SK-N-SH (cell line): ENCODE data around the gene BTRC. TPM values are rescaled to one million over a fixed set of nuclear protein-coding genes. Genes with fewer than 3 reads are reported as not detected.

Source experiments
- CTCF ChIA-PET: fragments of 300-600, 350-600 bp; formaldehyde crosslinking; extraction: SDS; loops from one replicate; lab custom pipeline; 2021; lab: Yijun Ruan, JAX
- POLR2A ChIA-PET: fragments of 350-600 bp; sonication (Branson Sonifier 250); formaldehyde crosslinking; extraction: SDS; loops from one replicate; lab custom pipeline; 2020; ENCODE audit warnings: antibody characterized with exemption, inconsistent platforms; lab: Yijun Ruan, JAX
- DNase-seq: peaks from one replicate; pipeline ENCODE4 v3.0.0; 2012
- H2AFZ ChIP-seq: fragments of 200-600 bp; sonication (generic); 2 replicates; pipeline ENCODE4 v1.8.1; 2016; ENCODE audit warnings: antibody characterized with exemption, mild to moderate bottlenecking, low read depth
- H3F3A ChIP-seq: fragments of 200-600 bp; sonication (generic); replicated peaks from 2 replicates; pipeline ENCODE3; 2016; ENCODE audit warnings: antibody characterized with exemption, mild to moderate bottlenecking; ENCODE audit not compliant: insufficient read depth
- H3K27ac ChIP-seq, 2 experiments: fragments of 200-500 bp in 1 of 2; fragments of 200-600 bp in 1 of 2; sonication (Bioruptor generic) in 1 of 2; sonication (generic), shearing (Covaris generic) in 1 of 2; 2 replicates each; pipeline versions ENCODE4 v1.5.1 to v1.6.1; 2014 to 2016; ENCODE audit warnings: low read depth in 2 of 2, inconsistent platforms in 1 of 2, low read length in 1 of 2, mild to moderate bottlenecking in 1 of 2, mixed read lengths in 1 of 2
- H3K27me3 ChIP-seq: fragments of 200-600 bp; sonication (generic), shearing (Covaris generic); 2 replicates; pipeline ENCODE4 v1.6.1; 2016; ENCODE audit warnings: mixed run types; ENCODE audit not compliant: insufficient read depth
- H3K36me3 ChIP-seq, 2 experiments: fragments of 200-500 bp in 1 of 2; fragments of 200-600 bp in 1 of 2; sonication (Bioruptor generic) in 1 of 2; sonication (generic) in 1 of 2; replicated peaks in 1 of 2; 2 replicates each; pipeline versions ENCODE3 to v1.5.1; 2014 to 2016; ENCODE audit warnings: low read length in 1 of 2, mild to moderate bottlenecking in 1 of 2; ENCODE audit not compliant: insufficient read depth in 2 of 2, control insufficient read depth in 1 of 2
- H3K4me1 ChIP-seq, 2 experiments: fragments of 200-500 bp in 1 of 2; fragments of 200-600 bp in 1 of 2; sonication (Bioruptor generic) in 1 of 2; sonication (generic), shearing (Covaris generic) in 1 of 2; 2 replicates each; pipeline versions ENCODE4 v1.5.1 to v1.6.1; 2014 to 2016; ENCODE audit warnings: low read depth in 1 of 2, low read length in 1 of 2, mixed run types in 1 of 2; ENCODE audit not compliant: insufficient read depth in 2 of 2, control insufficient read depth in 1 of 2
- H3K4me2 ChIP-seq: fragments of 200-600 bp; sonication (generic), shearing (Covaris generic); 2 replicates; pipeline ENCODE4 v1.6.1; 2017; ENCODE audit warnings: mixed run types
- H3K4me3 ChIP-seq, 2 experiments: fragments of 200-500 bp in 1 of 2; fragments of 200-600 bp in 1 of 2; sonication (Bioruptor generic) in 1 of 2; sonication (generic), shearing (Covaris generic) in 1 of 2; 2 replicates each; pipeline versions ENCODE4 v1.5.1 to v1.8.1; 2014 to 2016; ENCODE audit warnings: low read depth in 2 of 2, inconsistent platforms in 1 of 2, low read length in 1 of 2, mild to moderate bottlenecking in 1 of 2, mixed read lengths in 1 of 2, moderate library complexity in 1 of 2
- H3K79me2 ChIP-seq: fragments of 200-600 bp; sonication (generic); 2 replicates; pipeline ENCODE4 v1.8.1; 2017; ENCODE audit warnings: mild to moderate bottlenecking; ENCODE audit not compliant: insufficient read depth
- H3K9ac ChIP-seq: fragments of 200-600 bp; sonication (generic); 2 replicates; pipeline ENCODE4 v1.6.1; 2017; ENCODE audit warnings: mixed run types
- H3K9me2 ChIP-seq: fragments of 200-600 bp; sonication (generic); 2 replicates; pipeline ENCODE4 v1.6.1; 2017; ENCODE audit warnings: mixed run types
- H3K9me3 ChIP-seq: fragments of 200-600 bp; sonication (generic); 2 replicates; pipeline ENCODE4 v1.6.1; 2017; ENCODE audit warnings: mixed run types, mild to moderate bottlenecking, moderate library complexity
- H4K20me1 ChIP-seq: fragments of 200-600 bp; sonication (generic); 2 replicates; pipeline ENCODE4 v1.6.1; 2017; ENCODE audit warnings: mild to moderate bottlenecking, mixed run types; ENCODE audit not compliant: insufficient read depth
- CHD2 ChIP-seq: fragments of 150-350 bp; IDR thresholded peaks from 2 replicates; pipeline ENCODE4 v1.6.1; 2018; ENCODE audit warnings: low read length; ENCODE audit not compliant: partially characterized antibody
- EP300 ChIP-seq, 2 experiments: IDR thresholded peaks; 2 replicates each; pipeline versions ENCODE4 v1.4.0 to v1.6.1; 2012; ENCODE audit warnings: borderline replicate concordance in 1 of 2, low read depth in 1 of 2, low read length in 1 of 2
- EZH2phosphoT487 ChIP-seq: fragments of 200-600 bp; sonication (generic); IDR thresholded peaks from 2 replicates; pipeline ENCODE4 v1.6.1; 2017; ENCODE audit warnings: low read depth, mixed run types, mild to moderate bottlenecking, antibody characterized with exemption, moderate library complexity, borderline replicate concordance
- FOSL2 ChIP-seq: IDR thresholded peaks from 2 replicates; pipeline ENCODE4 v1.4.0; 2012; ENCODE audit warnings: low read depth, mild to moderate bottlenecking, moderate library complexity, borderline replicate concordance
- FOXM1 ChIP-seq: IDR thresholded peaks from 2 replicates; pipeline ENCODE4 v1.4.0; 2012; ENCODE audit warnings: low read depth, mild to moderate bottlenecking
- JUND ChIP-seq: IDR thresholded peaks from 2 replicates; pipeline ENCODE4 v1.4.0; 2012
- MXI1 ChIP-seq: IDR thresholded peaks from 2 replicates; pipeline ENCODE4 v1.6.1; 2012; ENCODE audit warnings: mild to moderate bottlenecking, low read depth, low read length, improper control_type of control experiment
- NRF1 ChIP-seq: IDR thresholded peaks from 2 replicates; pipeline ENCODE4 v1.6.1; 2012; ENCODE audit warnings: low read depth, mild to moderate bottlenecking, low read length
- TCF12 ChIP-seq: IDR thresholded peaks from 2 replicates; pipeline ENCODE4 v1.4.0; 2012
- WGBS: methylation state at CpG from one replicate; pipeline ENCODE4 v1.1.6; 2017; ENCODE audit warnings: low lambda C conversion rate; 5-methylcytosine and 5-hydroxymethylcytosine counted together
- polyA plus RNA-seq, 3 experiments: library from polyadenylated mRNA; depleted of rRNA; stranded (reverse); fragments of >200 nt; gene quantifications; 2 replicates each; pipeline ENCODE4 v1.2.3, GENCODE V29; 2012
- TF ChIP-seq, protein P1 (sequence below): fragments of 150-350 bp; IDR thresholded peaks from 2 replicates; pipeline ENCODE4 v1.6.1; 2016; ENCODE audit warnings: mild to moderate bottlenecking, low read depth, low read length
- TF ChIP-seq, protein P2 (sequence below): IDR thresholded peaks from 2 replicates; pipeline ENCODE4 v1.4.0; 2012; ENCODE audit warnings: low read depth, borderline replicate concordance
- TF ChIP-seq, protein P3 (sequence below): IDR thresholded peaks from 2 replicates; pipeline ENCODE4; 2012
- TF ChIP-seq, protein P4 (sequence below): fragments of 150-350 bp; IDR thresholded peaks from 2 replicates; pipeline ENCODE4 v1.6.1; 2017; ENCODE audit warnings: antibody characterized with exemption, low read length, low read depth, borderline replicate concordance
- TF ChIP-seq, protein P5 (sequence below): IDR thresholded peaks from 2 replicates; pipeline ENCODE4 v1.4.0; 2012; ENCODE audit warnings: low read depth, borderline replicate concordance

The BTRC gene
- polyA plus RNA-seq, 1 of the 3 experiments (the other 2 are of a cell fraction) = 6.5 TPM

DNA sequence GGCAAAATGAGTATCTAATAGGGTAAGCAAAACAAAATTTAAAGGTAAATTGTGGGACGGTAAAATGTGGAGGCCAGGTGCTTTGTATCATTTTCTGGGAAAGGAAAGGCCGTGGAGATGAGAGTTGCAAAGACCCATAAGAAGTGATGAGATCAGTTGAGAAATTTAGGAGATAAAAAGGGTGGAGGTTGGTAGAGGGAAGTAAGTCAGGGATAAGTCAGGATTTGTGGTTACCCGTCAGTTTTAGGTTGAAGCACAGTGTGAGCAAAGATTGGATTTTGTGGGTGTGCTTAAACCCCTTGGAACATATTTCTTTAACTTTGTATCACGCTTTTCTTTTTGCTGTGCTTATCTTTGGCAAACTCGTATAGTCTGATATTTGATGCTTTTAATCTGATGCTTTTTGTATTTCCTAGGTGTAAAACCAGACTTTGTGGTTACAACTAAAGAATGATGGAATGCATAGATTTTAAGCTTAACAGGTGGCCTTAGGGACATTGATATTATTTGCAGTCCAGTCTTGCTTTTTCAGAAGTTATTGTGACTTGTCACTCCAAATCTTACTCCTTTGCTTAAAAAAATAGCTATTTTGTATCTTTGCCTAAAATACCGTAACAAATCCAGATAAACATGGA is 1.2 kb downstream of the BTRC start:
- H3K36me3 ChIP-seq = peaks cover 0 to 5% of the 10 kb centered on the region in 2 experiments
- H3K4me3 ChIP-seq = peak overlapping the region; percentile 66 to 84
- peaks cover 7% of the 10 kb centered on the region; the same call in 1 of the 2 replicates for H4K20me1 ChIP-seq
- H3K4me2 ChIP-seq = peak overlapping the region; percentile 81
- POLR2A ChIA-PET = interaction anchor here (0.6 to 2.4 kb wide), 3 partner anchors 62 to 408 kb away, joined by 3 to 12 read pairs (median 4); no protein-coding TSS in a partner anchor
- no peaks in the 10 kb centered on the region for H3K9me3 ChIP-seq
- CTCF ChIA-PET = interaction anchor here (0.6 to 4.2 kb wide), 15 partner anchors 17 to 215 kb away, joined by 3 to 20 read pairs (median 4); no protein-coding TSS in a partner anchor
- peaks cover 7 to 9% of the 10 kb centered on the region in 2 experiments; a peak in 3 of 4 replicates for H3K4me1 ChIP-seq
- WGBS = 63% methylated on average over 6 of the region's 6 CpGs
- no peak for DNase-seq
- peaks cover 54% of the 10 kb centered on the region for H3K79me2 ChIP-seq
- no peaks in the 10 kb centered on the region for H3F3A ChIP-seq
- H3K9me2 ChIP-seq = no peaks in the 10 kb centered on the region
- no peak overlapping the region for H2AFZ ChIP-seq
- H3K27me3 ChIP-seq = no peaks in the 10 kb centered on the region
- TF ChIP-seq MXI1 = no peak
- TF ChIP-seq TCF12 = no peak
- TF ChIP-seq, protein P1, sequence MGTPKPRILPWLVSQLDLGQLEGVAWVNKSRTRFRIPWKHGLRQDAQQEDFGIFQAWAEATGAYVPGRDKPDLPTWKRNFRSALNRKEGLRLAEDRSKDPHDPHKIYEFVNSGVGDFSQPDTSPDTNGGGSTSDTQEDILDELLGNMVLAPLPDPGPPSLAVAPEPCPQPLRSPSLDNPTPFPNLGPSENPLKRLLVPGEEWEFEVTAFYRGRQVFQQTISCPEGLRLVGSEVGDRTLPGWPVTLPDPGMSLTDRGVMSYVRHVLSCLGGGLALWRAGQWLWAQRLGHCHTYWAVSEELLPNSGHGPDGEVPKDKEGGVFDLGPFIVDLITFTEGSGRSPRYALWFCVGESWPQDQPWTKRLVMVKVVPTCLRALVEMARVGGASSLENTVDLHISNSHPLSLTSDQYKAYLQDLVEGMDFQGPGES = no peak
- no peak for TF ChIP-seq NRF1
- TF ChIP-seq FOXM1 = no peak
- TF ChIP-seq, protein P2, sequence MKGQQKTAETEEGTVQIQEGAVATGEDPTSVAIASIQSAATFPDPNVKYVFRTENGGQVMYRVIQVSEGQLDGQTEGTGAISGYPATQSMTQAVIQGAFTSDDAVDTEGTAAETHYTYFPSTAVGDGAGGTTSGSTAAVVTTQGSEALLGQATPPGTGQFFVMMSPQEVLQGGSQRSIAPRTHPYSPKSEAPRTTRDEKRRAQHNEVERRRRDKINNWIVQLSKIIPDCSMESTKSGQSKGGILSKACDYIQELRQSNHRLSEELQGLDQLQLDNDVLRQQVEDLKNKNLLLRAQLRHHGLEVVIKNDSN = no peak
- TF ChIP-seq, protein P3, sequence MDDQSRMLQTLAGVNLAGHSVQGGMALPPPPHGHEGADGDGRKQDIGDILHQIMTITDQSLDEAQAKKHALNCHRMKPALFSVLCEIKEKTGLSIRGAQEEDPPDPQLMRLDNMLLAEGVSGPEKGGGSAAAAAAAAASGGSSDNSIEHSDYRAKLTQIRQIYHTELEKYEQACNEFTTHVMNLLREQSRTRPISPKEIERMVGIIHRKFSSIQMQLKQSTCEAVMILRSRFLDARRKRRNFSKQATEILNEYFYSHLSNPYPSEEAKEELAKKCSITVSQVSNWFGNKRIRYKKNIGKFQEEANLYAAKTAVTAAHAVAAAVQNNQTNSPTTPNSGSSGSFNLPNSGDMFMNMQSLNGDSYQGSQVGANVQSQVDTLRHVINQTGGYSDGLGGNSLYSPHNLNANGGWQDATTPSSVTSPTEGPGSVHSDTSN = no peak
- TF ChIP-seq, all 33 proteins: peak for 0
- Histone ChIP-seq H3K9ac (peak overlapping the region; percentile 89), H3K27ac (peak overlapping the region in 1 of 2 experiments; percentile 89; a peak in 2 of 4 replicates)

DNA sequence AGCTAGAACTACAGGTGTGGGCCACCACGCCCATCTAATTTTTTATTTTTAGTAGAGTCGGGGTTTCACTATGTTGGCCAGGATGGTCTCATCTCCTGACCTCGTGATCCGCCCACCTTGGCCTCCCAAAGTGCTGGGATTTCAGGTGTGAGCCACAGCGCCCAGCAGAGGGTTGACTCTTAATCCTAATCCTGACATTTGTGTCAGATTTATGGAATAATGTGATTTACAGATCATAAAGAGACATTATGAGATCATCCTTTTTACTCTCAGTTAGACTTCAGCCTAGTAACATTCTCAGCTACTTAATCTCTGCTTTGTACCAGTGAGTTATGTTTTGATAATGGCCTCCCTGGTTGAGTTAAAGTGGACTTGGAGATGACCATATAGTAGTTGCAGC is 2.2 kb downstream of the BTRC start:
- Histone ChIP-seq H3K4me2 (0 out of 2 replicates have a peak overlapping the region, but pooled peaks have one; percentile 81), H3F3A (no peaks in the 10 kb centered on the region), H3K79me2 (peaks cover 64% of the 10 kb centered on the region), H3K9me2 (no peaks in the 10 kb centered on the region), H4K20me1 (peaks cover 12% of the 10 kb centered on the region; the same call in 1 of the 2 replicates), H3K36me3 (peaks cover 0 to 5% of the 10 kb centered on the region in 2 experiments), H3K9me3 (no peaks in the 10 kb centered on the region), H3K9ac (no peak overlapping the region), H3K27me3 (no peaks in the 10 kb centered on the region), H3K4me1 (peaks cover 7 to 9% of the 10 kb centered on the region in 2 experiments; a peak in 3 of 4 replicates), H3K4me3 (no peak overlapping the region), H2AFZ (no peak overlapping the region), H3K27ac (no peak overlapping the region)
- POLR2A ChIA-PET = no interaction called here
- DNase-seq = no peak
- whole genome bisulfite sequencing = 98% methylated on average over 5 of the region's 5 CpGs
- TF ChIP-seq JUND = no peak
- no peak for TF ChIP-seq FOXM1
- no peak for TF ChIP-seq TCF12
- TF ChIP-seq, protein P4, sequence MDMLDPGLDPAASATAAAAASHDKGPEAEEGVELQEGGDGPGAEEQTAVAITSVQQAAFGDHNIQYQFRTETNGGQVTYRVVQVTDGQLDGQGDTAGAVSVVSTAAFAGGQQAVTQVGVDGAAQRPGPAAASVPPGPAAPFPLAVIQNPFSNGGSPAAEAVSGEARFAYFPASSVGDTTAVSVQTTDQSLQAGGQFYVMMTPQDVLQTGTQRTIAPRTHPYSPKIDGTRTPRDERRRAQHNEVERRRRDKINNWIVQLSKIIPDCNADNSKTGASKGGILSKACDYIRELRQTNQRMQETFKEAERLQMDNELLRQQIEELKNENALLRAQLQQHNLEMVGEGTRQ = no peak
- no peak for TF ChIP-seq NRF1
- no peak for TF ChIP-seq EZH2phosphoT487
- TF ChIP-seq EP300 (IDR thresholded peaks at IDR 0.05; ENCODE audit: borderline replicate concordance in 1 of 2, low read depth in 1 of 2, low read length in 1 of 2) = no peak
- TF ChIP-seq, protein P5, sequence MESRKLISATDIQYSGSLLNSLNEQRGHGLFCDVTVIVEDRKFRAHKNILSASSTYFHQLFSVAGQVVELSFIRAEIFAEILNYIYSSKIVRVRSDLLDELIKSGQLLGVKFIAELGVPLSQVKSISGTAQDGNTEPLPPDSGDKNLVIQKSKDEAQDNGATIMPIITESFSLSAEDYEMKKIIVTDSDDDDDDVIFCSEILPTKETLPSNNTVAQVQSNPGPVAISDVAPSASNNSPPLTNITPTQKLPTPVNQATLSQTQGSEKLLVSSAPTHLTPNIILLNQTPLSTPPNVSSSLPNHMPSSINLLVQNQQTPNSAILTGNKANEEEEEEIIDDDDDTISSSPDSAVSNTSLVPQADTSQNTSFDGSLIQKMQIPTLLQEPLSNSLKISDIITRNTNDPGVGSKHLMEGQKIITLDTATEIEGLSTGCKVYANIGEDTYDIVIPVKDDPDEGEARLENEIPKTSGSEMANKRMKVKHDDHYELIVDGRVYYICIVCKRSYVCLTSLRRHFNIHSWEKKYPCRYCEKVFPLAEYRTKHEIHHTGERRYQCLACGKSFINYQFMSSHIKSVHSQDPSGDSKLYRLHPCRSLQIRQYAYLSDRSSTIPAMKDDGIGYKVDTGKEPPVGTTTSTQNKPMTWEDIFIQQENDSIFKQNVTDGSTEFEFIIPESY = no peak
- TF ChIP-seq CHD2 = no peak
- TF ChIP-seq FOSL2 = no peak
- CTCF ChIA-PET = interaction anchor here (0.6 to 4.2 kb wide), 9 partner anchors 16 to 214 kb away, joined by 3 to 20 read pairs (median 4); no protein-coding TSS in a partner anchor
